HL-60 (cell line): Measurements from ENCODE around the gene KYNU.

Source experiments
- CTCF ChIP-seq: IDR thresholded peaks from one replicate; pipeline ENCODE4 v1.5.1; 2011; ENCODE audit warnings: low read length, control low read depth, inconsistent platforms; ENCODE audit not compliant: insufficient read depth
- GABPA ChIP-seq: IDR thresholded peaks from 2 replicates; pipeline ENCODE4 v1.6.1; 2012; ENCODE audit warnings: low read depth
- POLR2AphosphoS5 ChIP-seq: IDR thresholded peaks from 2 replicates; pipeline ENCODE4 v1.6.1; 2012; ENCODE audit warnings: low read depth

- TF ChIP-seq CTCF: no peak
- no peak for TF ChIP-seq POLR2AphosphoS5
- TF ChIP-seq GABPA: no peak
These were observed 116.3 kb downstream of the KYNU start for GRCh38 chr2:142993771-142994170.
